Endometrial microvascular endothelial cells (primary cell): ENCODE data around the gene RARB. TPM values are rescaled to one million over a fixed set of nuclear protein-coding genes. Genes with fewer than 3 reads are reported as not detected.

Source experiments
- in situ Hi-C: cut with HindIII; loops from 2 replicates; pipeline ENCODE4 v1.10.0; 2017; ENCODE audit warnings: low sequenced_read_pairs, low pct_unique_long_range_greater_than_20kb; ENCODE audit errors: inconsistent ontology term
- total RNA-seq: library from RNA; depleted of rRNA; stranded (reverse); fragments of >200 nt; gene quantifications from one replicate; pipeline ENCODE4 v1.2.3, GENCODE V29; 2015; ENCODE audit errors: inconsistent ontology term

Gene RARB
- total RNA-seq, 1 donor from 2014 or later, result 23.7 TPM

DNA sequence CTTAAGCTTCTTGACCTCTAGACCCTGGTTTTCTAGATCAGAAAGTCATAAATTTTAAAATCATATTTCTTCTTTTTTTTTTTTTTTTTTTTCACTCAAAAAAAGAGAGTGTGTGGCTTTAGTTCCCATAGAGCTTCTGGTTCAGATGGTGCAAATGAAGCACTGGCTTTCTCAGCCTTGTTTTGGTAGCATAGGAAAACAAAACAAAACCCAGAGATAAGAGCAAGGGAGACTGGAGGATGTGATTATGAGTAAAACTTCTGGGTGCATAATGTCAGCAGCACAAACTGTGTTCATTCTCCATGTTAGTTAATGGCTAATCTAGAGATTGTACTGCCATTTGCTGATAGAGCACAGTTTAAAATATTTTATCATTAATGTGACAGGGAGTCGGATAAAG, 55.4 kb downstream of the RARB start:
- in situ Hi-C loops, result loop anchor here (10.0 kb wide), 1 partner anchor 49 kb away; no protein-coding TSS in a partner anchor

- in situ Hi-C loops, result loop anchor here (10.0 kb wide), 1 partner anchor 51 kb away; no protein-coding TSS in a partner anchor
Measured at GRCh38 chr3:25485673-25486072, 57.6 kb downstream of the RARB start.

DNA sequence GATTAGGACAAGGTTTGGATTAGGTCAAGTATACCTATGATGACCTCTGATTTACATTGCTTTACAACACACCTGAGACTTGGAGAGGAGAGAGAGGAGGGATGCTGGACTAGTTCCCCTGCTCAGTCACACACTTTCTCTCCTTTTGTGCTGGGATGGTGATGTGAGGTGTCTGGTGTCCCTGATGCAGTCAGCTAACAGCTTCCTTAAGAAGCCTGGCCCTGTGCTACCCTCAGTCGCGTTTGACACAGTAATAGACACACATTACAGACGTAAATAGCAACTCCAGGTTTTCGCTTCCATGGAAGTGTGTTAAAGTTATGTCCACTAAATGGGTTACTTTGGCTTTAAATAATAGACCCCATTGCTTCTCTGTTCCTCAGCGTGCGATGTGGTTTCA, 58.9 kb downstream of the RARB start:
- in situ Hi-C loops, result loop anchor here (10.0 kb wide), 1 partner anchor 52 kb away; no protein-coding TSS in a partner anchor

- in situ Hi-C loops, result loop anchor here (10.0 kb wide), 1 partner anchor 55 kb away; no protein-coding TSS in a partner anchor
Measured at GRCh38 chr3:25489858-25490593, 62.0 kb downstream of the RARB start.

DNA sequence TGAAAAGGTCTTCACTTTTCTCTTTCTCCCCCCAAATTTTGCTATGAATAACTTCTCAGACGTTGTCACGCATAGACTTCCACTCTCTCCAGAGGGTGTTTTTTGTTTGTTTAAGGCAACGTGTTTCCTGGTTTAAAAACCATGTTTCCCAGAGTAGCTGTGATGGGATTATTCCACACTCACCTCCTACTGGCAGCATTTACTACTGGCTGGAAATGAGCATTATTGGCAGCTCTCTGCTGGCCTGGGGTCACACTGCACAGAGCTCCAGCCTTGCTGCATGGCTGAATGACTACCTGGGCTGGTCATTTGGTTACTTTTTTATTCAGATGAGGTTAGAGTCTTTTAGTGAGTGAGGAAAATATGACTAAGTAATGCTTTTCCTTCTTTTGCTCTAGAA, 65.2 kb downstream of the RARB start:
- in situ Hi-C loops, result no loop called here

DNA sequence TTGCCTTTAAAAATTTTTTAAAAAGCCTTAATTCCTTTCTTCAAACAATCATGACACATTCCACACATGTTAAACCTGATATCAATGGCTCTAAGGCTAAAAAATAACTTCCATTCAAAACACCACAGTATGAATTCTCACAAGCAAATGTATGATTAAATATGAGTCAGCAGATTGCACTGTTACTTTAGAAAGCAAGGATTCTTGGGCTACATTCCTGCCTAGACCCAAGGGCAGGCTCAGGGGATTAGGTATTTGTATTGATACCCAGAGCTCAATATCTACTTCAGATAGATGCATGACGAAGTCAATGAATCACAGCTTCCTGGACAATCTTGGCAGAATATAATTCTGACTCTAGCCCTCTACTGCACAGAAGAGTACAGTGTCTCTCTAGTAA, 65.7 kb downstream of the RARB start:
- in situ Hi-C loops, result no loop called here

GRCh38 chr3:25495304-25495703, 67.2 kb downstream of the RARB start:
- in situ Hi-C loops, result no loop called here

- in situ Hi-C loops, result no loop called here
Measured at GRCh38 chr3:25495726-25496253, 67.7 kb downstream of the RARB start.

GRCh38 chr3:25497096-25497495, 69.0 kb downstream of the RARB start:
- in situ Hi-C loops, result no loop called here

DNA sequence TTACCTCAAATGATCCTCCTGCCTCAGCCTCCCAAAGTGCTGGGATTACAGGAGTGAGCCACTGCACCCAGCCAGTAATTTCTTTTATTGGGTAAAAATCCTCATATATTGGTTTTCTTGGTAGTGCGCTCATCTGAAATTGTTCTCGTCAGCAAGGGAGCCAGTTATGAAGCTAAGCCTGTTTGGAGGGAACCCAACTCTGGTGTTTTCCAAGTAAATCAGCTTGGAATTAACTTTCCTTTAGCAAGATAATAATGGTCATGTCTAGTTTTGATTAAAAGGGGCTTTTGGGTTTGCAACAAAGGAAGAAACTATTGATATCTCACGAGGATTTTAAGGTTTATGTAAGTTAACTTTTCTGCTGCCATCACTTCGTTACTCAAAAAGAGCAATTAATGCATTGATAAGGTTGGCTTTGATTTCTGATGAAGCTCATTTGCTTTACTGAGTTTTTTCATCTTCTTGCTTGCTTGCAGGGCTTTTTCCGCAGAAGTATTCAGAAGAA, 72.7 kb downstream of the RARB start:
- in situ Hi-C loops, result no loop called here

- in situ Hi-C loops, result no loop called here
Measured at GRCh38 chr3:25502233-25502632, 74.2 kb downstream of the RARB start.

DNA sequence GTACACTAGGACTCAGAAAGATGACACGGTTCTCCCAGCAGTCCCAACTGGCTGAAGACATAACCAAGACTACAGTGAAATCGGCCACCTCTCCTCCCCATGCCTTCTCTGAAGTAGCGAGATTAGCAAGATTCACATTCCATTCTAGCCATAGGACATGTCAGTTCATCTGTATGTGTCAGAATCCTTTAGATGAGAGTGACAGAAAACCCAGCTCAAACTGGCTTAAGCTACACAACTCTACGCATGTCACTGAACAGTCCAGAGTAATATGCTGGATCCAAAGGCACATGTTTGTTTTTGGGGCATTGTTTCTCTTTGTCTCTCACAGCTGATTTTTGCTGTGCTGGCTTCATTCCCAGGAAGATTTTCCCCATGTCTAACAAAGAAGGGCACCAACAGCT, 75.8 kb downstream of the RARB start:
- in situ Hi-C loops, result no loop called here

DNA sequence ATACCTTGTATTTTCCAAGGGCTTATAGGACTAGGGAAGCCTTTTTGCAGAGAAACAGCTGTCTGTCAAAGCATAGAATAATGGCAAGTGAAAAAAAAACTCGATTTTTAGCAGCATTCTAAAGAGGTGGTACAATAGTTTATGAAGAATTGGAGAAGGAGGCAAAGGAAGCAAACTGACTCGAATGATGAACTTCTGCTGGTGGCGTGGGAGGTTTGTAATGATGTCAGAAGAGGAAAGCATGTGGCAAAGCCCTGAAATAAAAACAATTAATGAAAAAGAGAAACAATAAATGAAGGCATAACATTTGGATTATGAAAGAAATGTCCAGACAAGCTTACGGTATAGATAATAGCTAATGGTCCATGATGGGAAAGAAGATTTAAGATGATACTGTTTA, 77.5 kb downstream of the RARB start:
- in situ Hi-C loops, result no loop called here

DNA sequence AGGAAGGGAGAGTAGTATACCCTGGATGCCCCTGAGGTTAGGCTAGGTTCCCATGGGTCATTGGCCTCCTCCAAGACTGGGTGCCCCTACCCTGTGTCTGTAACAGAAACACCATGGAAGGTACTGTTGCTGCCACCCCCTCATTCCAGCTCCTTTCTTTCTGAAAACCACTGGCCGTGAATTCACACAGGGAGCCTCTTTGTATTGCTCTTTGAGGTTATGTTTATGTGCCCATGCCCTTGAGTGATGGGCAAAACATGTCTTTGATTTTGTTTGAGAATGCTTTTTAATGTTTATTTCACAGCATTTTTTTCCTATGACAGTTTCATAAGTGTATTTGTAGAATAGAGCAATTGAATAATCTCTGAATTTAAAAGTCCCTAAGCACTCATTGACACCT, 79.7 kb downstream of the RARB start:
- in situ Hi-C loops, result no loop called here

GRCh38 chr3:25508433-25508832, 80.4 kb downstream of the RARB start:
- in situ Hi-C loops, result no loop called here

- in situ Hi-C loops, result no loop called here
Measured at GRCh38 chr3:25508901-25509300, 80.8 kb downstream of the RARB start.

DNA sequence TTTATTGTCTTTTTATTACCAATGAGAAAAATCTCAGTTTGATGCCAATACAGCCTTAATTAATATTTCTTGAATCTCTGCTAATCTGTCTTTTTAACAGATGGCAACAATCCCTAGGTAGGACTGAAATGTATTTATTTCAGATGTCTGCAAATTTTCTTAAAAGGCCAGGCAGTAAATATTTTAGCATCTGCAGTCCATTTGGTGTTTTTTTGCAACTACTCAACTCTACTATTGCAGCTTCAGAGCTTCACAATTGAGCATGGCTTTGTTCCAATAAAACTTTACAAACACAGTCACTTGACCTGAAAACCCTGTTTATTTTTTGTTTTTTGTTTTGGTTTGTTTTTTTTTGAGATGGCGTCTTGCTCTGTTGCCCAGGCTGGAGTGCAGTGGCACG, 82.7 kb downstream of the RARB start:
- in situ Hi-C loops, result no loop called here

DNA sequence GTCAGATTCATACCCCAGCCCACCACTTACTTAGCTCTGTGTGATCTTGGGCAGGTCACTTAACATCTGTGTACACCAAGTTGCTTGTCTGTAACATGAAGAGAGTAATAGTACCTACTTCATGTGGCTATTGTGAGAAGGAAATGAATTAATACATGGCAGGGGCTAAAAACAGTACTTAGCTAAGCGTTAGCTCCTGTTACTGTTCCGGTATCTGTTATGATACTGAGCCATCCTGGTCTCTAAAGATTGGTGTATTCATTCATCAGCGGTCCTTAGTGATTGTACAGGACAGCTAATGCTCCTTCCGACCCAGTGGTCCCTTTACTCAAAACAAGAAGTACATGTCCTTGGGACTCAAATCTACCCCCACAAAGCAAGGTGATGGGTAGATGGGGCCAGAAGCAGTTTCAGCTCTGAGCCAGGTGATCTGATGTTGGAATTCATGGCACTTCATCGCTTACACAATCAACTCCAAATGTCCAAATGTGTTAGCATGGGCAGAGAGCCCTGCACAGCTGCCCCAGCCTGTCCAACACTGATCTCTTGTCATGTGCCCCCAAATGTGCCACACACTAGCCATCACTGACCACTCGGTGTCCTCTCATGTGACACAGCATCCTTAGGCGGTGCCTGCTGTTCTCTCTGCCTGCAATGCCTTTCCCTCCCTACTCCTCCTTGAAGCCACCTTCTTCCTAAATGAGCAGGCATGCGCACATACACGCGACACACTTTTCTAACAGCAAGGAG, 84.1 kb downstream of the RARB start:
- in situ Hi-C loops, result no loop called here

- in situ Hi-C loops, result no loop called here
Measured at GRCh38 chr3:25513642-25514266, 85.7 kb downstream of the RARB start.
